Fibroblast of lung (primary cell): ENCODE measurements around the gene SMIM21.

ENCODE experiments used
- EZH2 ChIP-seq: IDR thresholded peaks from 2 replicates; pipeline ENCODE4 v1.5.1; 2012; ENCODE audit warnings: low read length, control low read depth, mild to moderate bottlenecking; ENCODE audit errors: missing control alignments
- TF ChIP-seq, protein P1 (sequence below), 2 donors: IDR thresholded peaks in 1 of 2; conservative IDR thresholded peaks in 1 of 2; 1 replicate in 1 of 2; 2 replicates in 1 of 2; pipeline ENCODE4 v1.5.1; 2011 to 2012; ENCODE audit warnings: low read length in 2 of 2, control low read depth in 1 of 2, inconsistent platforms in 1 of 2, low read depth in 1 of 2, mild to moderate bottlenecking in 1 of 2

DNA sequence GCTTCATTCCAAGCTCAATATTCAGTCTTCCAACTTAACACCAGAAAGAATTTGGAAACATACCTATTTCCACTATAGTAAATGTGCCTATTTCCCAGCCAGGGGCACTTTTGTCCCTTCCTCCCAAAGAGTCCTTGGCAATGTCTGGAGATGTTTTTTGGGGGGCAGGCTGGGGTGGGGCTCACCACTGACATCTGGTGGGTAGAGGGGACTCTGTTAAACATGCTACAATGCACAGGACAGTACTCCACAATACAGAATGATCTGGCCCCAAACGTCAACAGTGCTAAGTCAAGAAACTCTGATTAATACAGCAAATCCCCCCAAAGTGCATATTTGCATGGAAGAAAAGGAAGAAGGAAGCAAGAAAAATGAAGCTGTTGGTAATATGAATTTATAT is 61.7 kb downstream of the SMIM21 start:
- no peak for TF ChIP-seq EZH2
- TF ChIP-seq, protein P1, sequence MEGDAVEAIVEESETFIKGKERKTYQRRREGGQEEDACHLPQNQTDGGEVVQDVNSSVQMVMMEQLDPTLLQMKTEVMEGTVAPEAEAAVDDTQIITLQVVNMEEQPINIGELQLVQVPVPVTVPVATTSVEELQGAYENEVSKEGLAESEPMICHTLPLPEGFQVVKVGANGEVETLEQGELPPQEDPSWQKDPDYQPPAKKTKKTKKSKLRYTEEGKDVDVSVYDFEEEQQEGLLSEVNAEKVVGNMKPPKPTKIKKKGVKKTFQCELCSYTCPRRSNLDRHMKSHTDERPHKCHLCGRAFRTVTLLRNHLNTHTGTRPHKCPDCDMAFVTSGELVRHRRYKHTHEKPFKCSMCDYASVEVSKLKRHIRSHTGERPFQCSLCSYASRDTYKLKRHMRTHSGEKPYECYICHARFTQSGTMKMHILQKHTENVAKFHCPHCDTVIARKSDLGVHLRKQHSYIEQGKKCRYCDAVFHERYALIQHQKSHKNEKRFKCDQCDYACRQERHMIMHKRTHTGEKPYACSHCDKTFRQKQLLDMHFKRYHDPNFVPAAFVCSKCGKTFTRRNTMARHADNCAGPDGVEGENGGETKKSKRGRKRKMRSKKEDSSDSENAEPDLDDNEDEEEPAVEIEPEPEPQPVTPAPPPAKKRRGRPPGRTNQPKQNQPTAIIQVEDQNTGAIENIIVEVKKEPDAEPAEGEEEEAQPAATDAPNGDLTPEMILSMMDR (conservative IDR thresholded peaks at IDR 0.05 in 1 of 2, IDR thresholded peaks at IDR 0.05 in 1 of 2; ENCODE audit: low read depth in 1 of 2, low read length in 2 of 2), result peak in 1 of 2 donors; percentile 3
